ENCODE results near the gene CRKL. TPM values are rescaled to one million over a fixed set of nuclear protein-coding genes. Genes with fewer than 3 reads are reported as not detected.

CRKL gene
- total and polyA plus RNA-seq, 3 donors from 2014 or later: 31.9 to 60.2 (median 47.5) TPM

DNA sequence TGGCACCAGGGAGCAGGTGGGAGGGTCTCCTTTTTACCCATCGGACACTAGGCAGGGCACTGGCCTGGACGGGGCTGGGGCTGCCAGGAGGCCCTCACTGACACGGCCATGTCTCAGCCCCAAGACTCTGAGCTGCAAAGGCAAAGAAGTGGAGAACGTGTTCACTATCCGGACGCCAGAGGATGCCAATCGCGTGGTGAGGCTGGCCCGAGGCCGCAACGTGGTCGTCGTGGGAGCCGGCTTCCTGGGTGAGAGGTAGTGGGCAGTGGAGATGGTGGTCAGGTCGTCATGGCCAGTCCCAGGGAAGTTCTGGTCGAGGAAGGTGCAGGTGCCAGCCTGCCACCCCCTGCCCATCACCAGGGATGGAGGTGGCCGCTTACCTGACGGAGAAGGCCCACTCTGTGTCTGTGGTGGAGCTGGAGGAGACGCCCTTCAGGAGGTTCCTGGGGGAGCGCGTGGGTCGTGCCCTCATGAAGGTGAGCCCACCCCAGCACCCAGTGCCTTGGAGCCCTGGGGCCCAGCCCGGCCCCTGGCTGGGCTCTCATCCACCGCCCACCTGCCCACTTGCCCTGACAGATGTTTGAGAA lies 59.2 kb downstream of the CRKL start:
- no peaks in the 10 kb centered on the region for H3K9me3 ChIP-seq
- no peak overlapping the region for H3K27ac ChIP-seq
- no peaks in the 10 kb centered on the region for H3K27me3 ChIP-seq
- intact Hi-C loops (cut with DNase I; ENCODE audit: low total_unique reads): no loop called here
- H3K36me3 ChIP-seq (ENCODE audit: low read depth, missing control alignments): no peaks in the 10 kb centered on the region
- 83 to 85% methylated on average over 8 to 24 of the region's 24 CpGs for WGBS, 2 donors
- peaks cover 11% of the 10 kb centered on the region for H3K4me1 ChIP-seq
- no peak for DNase-seq
- TF ChIP-seq CTCF (IDR thresholded peaks at IDR 0.05) (no peak), POLR2A (IDR thresholded peaks at IDR 0.05) (no peak)
- no peak overlapping the region for H3K4me3 ChIP-seq

DNA sequence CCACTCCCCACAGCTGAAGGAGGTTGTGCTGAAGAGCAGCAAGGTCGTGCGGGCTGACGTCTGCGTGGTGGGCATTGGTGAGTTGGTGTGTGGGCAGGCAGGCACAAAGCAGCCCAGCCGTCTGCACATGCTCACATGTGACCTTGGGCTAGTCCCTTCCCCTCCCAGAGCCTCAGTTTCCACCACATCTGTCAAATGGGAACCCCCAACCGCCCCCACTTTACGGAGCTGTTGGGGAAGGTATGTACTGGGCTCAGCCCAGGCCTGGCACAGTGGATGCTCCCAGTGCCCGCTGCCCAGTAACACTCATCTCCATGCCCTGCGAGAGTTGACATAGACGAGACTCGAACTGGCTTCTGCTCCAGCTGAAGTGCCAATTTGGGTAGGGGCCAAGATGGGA lies 59.8 kb downstream of the CRKL start:
- no peaks in the 10 kb centered on the region for H3K36me3 ChIP-seq (ENCODE audit: low read depth, missing control alignments)
- intact Hi-C loops (cut with DNase I; ENCODE audit: low total_unique reads): no loop called here
- WGBS, 2 donors: 60 to 83% methylated on average over 1 to 11 of the region's 11 CpGs
- TF ChIP-seq CTCF (IDR thresholded peaks at IDR 0.05) (no peak), POLR2A (IDR thresholded peaks at IDR 0.05) (no peak)
- H3K4me1 ChIP-seq: peaks cover 13% of the 10 kb centered on the region
- no peaks in the 10 kb centered on the region for H3K27me3 ChIP-seq
- DNase-seq: no peak
- H3K27ac ChIP-seq: no peak overlapping the region
- no peak overlapping the region for H3K4me3 ChIP-seq
- H3K9me3 ChIP-seq: no peaks in the 10 kb centered on the region

GRCh38 chr22:20977516-20978170 lies 60.4 kb downstream of the CRKL start:
- intact Hi-C loops (cut with DNase I; ENCODE audit: low total_unique reads): no loop called here
- Histone ChIP-seq H3K4me3 (no peak overlapping the region), H3K27me3 (no peaks in the 10 kb centered on the region), H3K9me3 (no peaks in the 10 kb centered on the region), H3K27ac (no peak overlapping the region), H3K36me3 (ENCODE audit: low read depth, missing control alignments) (no peaks in the 10 kb centered on the region), H3K4me1 (peaks cover 14% of the 10 kb centered on the region)
- 89 to 90% methylated on average over 17 of the region's 17 CpGs for WGBS, 2 donors
- DNase-seq: no peak
- TF ChIP-seq CTCF (IDR thresholded peaks at IDR 0.05) (no peak), POLR2A (IDR thresholded peaks at IDR 0.05) (no peak)

DNA sequence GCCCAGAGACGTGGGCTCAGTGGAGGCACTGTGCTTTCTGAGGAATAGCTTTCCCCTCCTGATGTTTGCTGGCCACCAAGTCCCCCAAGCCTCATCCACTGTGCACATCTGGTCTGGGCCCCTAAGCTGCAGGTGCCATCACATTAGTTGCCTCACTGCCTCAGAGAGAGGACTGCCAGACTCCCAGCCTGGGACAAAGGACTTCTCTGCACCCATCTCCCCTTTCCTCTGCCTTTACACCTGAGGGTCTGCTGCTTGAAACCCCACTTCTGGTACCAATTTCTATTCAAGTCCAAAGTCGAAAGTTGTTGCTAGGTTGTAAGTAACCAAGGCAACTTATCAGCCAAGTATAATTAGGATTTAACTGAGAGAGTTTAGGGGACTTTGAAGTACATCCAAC lies 61.2 kb downstream of the CRKL start:
- TF ChIP-seq CTCF (IDR thresholded peaks at IDR 0.05): no peak
- no peak for TF ChIP-seq POLR2A (IDR thresholded peaks at IDR 0.05)
- DNase-seq: no peak
- Histone ChIP-seq H3K4me3 (no peak overlapping the region), H3K9me3 (no peaks in the 10 kb centered on the region), H3K27me3 (no peaks in the 10 kb centered on the region), H3K4me1 (peaks cover 21% of the 10 kb centered on the region), H3K27ac (no peak overlapping the region), H3K36me3 (ENCODE audit: low read depth, missing control alignments) (no peaks in the 10 kb centered on the region)
- intact Hi-C loops (cut with DNase I; ENCODE audit: low total_unique reads): no loop called here
- 81 to 87% methylated on average over 2 of the region's 2 CpGs for WGBS, 2 donors

Data from testis (tissue), 3 donors.